Activated naive CD4-positive, alpha-beta T cell (primary cell): ENCODE measurements around the gene SPACA4.
"Not testable (repeated sequence)": the region's sequence is repeated elsewhere in the genome, so short reads cannot be mapped to it uniquely, and the experiment has no call there.

ENCODE experiments used
- DNase-seq, 4 experiments: peaks; one replicate each; lab custom pipeline; 2025; lab: John Stamatoyannopoulos, UW

The SPACA4 gene

DNA sequence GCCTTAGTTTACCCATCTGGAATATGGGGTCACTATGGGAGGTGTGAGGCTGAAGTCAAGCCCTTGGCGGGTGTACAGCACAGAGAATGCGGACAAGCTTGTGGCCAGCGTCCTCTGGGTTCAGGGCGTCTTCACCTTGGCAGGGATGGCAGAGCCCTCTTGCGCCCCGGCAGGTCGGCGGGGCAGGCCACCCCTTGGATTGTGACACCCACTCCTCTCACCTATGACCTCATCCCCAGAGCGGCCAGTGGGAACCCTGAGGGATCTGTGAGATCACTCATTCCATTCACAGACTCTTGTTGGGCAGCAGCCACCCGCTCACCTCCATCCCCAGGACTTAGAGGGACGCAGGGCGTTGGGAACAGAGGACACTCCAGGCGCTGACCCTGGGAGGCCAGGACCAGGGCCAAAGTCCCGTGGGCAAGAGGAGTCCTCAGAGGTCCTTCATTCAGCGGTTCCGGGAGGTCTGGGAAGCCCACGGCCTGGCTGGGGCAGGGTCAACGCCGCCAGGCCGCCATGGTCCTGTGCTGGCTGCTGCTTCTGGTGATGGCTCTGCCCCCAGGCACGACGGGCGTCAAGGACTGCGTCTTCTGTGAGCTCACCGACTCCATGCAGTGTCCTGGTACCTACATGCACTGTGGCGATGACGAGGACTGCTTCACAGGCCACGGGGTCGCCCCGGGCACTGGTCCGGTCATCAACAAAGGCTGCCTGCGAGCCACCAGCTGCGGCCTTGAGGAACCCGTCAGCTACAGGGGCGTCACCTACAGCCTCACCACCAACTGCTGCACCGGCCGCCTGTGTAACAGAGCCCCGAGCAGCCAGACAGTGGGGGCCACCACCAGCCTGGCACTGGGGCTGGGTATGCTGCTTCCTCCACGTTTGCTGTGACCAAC is at the start of gene SPACA4:
Gene SPACA4, plus strand, starts transcription at position 280 of the 896 bp plus-strand sequence. Its CDS starts 237 bp downstream, at position 517.
- DNase-seq = no peak

DNA sequence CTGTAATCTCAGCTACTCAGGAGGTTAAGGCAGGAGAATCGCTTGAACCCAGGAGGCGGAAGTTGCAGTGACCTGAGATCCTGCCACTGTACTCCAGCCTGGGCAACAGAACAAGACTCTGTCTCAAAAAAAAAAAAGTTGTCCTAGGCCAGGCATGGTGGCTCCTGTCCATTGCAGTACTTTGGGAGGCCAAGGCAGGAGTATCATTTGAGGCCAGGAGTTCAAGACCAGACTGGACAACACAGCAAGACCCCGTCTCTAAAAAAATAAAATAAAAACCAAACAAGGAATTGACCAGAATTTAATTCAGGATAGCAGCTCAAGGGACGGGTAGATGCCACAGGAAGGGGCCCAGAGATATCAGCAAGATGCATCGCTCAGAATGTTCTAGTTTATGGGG is 49.7 kb upstream of the SPACA4 start:
- no peak for DNase-seq

- DNase-seq = no peak
Observed at GRCh38 chr19:48558018-48558684, 48.4 kb upstream of the SPACA4 start.

GRCh38 chr19:48560095-48560530 is 46.4 kb upstream of the SPACA4 start:
- no peak for DNase-seq

GRCh38 chr19:48561412-48561811 is 45.1 kb upstream of the SPACA4 start:
- DNase-seq = no peak

GRCh38 chr19:48565090-48565489 is 41.5 kb upstream of the SPACA4 start:
- no peak for DNase-seq

- DNase-seq = no peak
Observed at GRCh38 chr19:48568345-48568886, 38.1 kb upstream of the SPACA4 start.

- no peak for DNase-seq
Observed at GRCh38 chr19:48569814-48570213, 36.7 kb upstream of the SPACA4 start.

DNA sequence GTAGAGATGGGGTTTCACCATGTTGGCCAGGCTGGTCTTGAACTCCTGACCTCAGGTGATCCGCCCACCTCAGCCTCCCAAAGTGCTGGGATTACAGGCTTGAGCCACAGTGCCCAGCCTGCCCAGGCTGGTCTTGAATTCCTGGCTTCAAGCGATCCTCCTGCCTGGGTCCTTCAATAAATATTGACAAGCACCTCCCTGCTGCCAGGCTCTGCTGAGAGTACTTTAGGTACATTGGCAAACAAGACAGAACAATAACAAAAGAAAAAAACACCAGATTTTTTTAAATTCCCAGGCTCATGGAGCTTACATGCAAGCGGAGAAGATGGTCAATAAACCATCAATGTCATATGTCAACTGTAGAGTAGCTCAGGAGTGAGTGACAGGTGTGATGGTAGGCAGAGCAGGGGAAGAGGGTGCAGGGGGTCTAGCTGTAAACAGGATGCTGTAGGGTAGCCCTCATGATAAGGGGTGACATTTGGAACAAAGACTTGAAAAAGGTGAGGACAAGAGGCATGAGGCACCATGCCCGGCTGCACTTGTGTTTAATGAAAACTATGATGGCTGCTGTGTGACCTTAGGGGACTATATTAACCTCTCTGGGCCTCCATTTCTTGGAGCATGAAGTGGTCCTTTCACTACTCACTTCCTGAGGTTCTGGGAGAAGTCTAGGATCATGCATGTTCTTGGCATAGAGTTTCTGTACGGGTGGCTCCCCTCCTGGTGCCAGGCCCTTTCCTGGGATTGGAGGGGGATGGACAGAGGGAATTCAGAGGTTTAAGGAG is 35.0 kb upstream of the SPACA4 start:
- DNase-seq = no peak

DNA sequence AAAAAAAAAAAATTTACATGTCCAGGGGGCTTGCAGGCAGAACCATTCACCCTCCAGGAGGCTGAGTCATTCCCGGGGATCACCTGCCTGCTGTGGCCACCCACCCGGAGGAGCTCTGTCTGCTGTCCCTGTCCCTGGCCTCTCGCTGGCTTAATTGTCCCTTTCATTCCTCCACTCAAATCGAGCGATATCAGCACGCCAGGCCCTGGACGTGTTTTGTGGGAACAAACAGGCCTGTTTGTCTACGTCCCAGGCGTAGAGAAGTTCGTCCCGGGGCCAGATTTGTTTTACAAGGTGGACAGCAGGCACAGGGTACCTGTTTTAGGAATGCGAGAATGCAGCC is 33.4 kb upstream of the SPACA4 start:
- DNase-seq = no peak

- no peak for DNase-seq
Observed at GRCh38 chr19:48575931-48576622, 30.5 kb upstream of the SPACA4 start.

DNA sequence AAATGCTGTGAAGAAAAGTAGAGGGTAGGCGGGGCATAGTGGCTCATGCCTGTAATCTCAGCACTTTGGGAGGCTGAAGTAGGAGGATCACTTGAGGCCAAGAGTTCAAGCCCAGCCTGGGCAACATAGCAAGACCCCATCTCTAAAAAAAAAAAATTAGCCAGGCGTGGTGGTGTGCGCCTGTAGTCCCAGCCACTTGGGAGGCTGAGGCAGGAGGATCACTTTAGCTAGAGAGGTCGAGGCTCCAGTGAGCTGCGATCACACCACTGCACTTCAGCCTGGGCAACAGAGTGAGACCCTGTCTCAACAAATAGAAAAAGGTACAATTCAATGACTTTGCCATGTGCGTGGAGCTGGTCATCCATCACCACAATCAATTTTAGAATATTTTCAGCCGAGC is 28.6 kb upstream of the SPACA4 start:
- DNase-seq = not testable (repeated sequence)

- DNase-seq = no peak
Observed at GRCh38 chr19:48578891-48579290, 27.7 kb upstream of the SPACA4 start.

DNA sequence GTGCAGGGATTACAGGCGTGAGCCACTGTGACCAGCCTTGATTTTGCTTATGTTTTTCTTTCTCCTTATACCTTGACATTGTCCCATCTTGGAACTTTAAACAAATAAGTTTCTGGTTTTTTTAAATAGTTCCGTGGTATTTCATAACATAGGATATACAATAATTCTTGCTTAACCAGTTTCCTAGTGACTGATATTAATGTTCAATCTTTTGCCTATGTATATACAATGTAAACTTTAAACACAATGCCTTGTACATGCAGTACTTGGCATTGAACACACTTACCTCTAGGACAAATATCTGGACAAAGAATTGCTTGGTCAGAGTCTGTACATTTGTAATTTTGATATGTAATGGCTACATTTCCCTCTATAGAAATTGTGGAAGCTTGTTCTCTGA is 24.4 kb upstream of the SPACA4 start:
- DNase-seq = no peak

GRCh38 chr19:48587387-48587786 is 19.2 kb upstream of the SPACA4 start:
- DNase-seq = no peak

DNA sequence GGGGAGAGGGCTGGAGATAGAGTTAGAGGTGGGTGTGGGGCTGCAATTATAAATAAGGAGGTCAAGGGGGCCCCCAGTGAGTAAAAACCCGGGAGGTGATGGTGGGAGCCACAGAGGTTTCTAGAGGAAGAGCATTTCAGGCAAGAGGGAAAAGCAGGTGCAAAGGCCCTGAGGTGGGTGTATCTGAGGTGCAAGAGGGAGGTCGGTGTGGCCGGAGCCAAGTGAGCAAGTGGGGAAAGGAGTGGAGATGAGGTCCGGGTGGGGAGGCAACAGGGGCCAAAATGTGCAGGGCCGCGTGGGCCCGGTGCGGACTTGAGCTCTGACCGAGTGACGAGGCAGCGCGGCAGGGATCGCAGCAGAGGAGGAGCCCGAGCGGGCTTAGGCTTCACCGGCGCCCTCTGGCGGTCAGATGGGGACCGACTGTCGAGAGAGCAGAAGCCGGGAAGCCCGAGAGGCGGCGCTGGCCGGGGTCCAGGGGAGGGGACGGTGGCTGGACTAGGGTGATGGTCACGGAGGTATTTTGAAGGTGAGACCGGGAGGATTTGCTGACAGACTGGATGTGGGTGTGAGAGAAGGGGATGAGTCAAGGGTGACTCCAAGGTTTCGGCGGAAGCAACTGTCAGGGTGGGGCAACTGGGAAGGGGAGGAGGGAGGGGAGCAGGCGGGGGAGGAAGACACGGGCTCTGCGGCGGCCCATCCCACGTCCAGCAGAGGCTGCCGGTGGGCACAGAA is 17.7 kb upstream of the SPACA4 start:
- peak; percentile 75 to 87 (median 80) for DNase-seq

- no peak for DNase-seq
Observed at GRCh38 chr19:48591021-48591420, 15.5 kb upstream of the SPACA4 start.

DNA sequence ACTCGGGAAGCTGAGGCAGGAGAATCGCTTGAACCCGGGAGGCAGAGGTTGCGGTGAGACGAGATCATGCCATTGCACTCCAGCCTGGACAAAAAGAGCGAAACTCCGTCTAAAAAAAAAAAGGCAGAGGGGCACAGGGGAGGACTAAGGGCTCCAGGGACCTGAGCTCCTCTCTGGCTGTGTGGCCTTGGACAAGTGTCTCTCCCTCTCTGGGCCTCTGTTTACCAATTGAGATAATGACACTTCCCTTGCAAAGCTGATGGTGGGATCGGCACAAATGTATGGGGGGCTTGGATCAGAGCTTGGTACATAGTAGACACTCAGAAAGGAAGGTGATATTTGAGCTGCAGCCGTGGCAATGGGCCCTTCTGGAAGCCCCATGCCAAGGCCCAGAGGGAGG is 11.4 kb upstream of the SPACA4 start:
- DNase-seq = no peak

DNA sequence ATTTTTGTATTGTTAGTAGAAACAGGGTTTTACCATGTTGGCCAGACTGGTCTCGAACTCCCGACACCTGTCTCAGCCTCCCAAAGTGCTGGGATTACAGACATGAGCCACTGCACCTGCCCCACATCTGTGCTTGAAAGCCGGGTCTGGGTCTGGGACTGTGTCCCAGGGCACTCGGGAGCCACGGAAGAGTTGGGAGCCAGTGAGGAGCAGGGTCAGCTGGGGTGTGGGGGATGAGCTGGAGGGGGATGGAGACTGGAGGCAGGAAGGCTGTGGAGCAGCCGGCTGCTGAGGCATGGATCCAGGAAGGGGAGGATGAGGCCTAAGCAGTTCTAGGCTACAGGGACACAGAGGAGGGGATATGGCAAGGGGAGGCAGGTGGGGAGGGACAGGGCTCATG is 10.7 kb upstream of the SPACA4 start:
- no peak for DNase-seq

GRCh38 chr19:48596237-48596636 is 10.3 kb upstream of the SPACA4 start:
- DNase-seq = no peak
